ENCODE measurements around the gene RPS6KL1. TPM values are rescaled to one million over a fixed set of nuclear protein-coding genes. Genes with fewer than 3 reads are reported as not detected.
A peak's percentile ranks its signal among the peaks of the same experiment; 100 is the strongest.

The RPS6KL1 gene
- total RNA-seq = 1 to 10 TPM in 3 of 4 donors, under 1 TPM in 1; 0.86 to 7.5 (median 1.8) TPM

- no peaks in the 10 kb centered on the region for H3K27me3 ChIP-seq
- H3K27ac ChIP-seq = no peak within 1 kb of the TSS
- no peaks in the 10 kb centered on the region for H3K9me3 ChIP-seq
- 14% methylated on average over 10 of the region's 51 CpGs for WGBS
- TF ChIP-seq POLR2AphosphoS5 (IDR thresholded peaks at IDR 0.05) (peak in 1 of 3 donors; percentile 21), CTCF (IDR thresholded peaks at IDR 0.05) (no peak), POLR2A (IDR thresholded peaks at IDR 0.05) (no peak)
- H3K36me3 ChIP-seq = no peaks in the 10 kb centered on the region
- H3K4me3 ChIP-seq = peak within 1 kb of the TSS; percentile 59
- DNase-seq (ENCODE audit: low spot score in 2 of 2) = peak; percentile 89 to 93
- peaks cover 27% of the 10 kb centered on the region for H3K4me1 ChIP-seq
Measured at GRCh38 chr14:74922752-74923401, at the start of gene RPS6KL1. RPS6KL1 (minus strand) TSS chr14:74923260; CDS start chr14:74921541, 1,719 bp downstream.

- WGBS = 70% methylated on average over 1 of the region's 1 CpG
- no peak for DNase-seq (ENCODE audit: low spot score in 2 of 2)
- H3K27ac ChIP-seq = no peak overlapping the region
Measured at GRCh38 chr14:74968811-74969210, 45.8 kb upstream of the RPS6KL1 start.

GRCh38 chr14:74965486-74966153 lies 42.6 kb upstream of the RPS6KL1 start:
- H3K9me3 ChIP-seq = no peaks in the 10 kb centered on the region
- H3K4me3 ChIP-seq = no peak overlapping the region
- no peaks in the 10 kb centered on the region for H3K36me3 ChIP-seq
- peaks cover 23% of the 10 kb centered on the region for H3K4me1 ChIP-seq
- 70% methylated on average over 5 of the region's 5 CpGs for WGBS
- no peaks in the 10 kb centered on the region for H3K27me3 ChIP-seq
- TF ChIP-seq EP300 (IDR thresholded peaks at IDR 0.05) (no peak), POLR2AphosphoS5 (IDR thresholded peaks at IDR 0.05) (no peak), POLR2A (IDR thresholded peaks at IDR 0.05) (no peak), CTCF (IDR thresholded peaks at IDR 0.05) (no peak)
- DNase-seq (ENCODE audit: low spot score in 2 of 2) = no peak
- H3K27ac ChIP-seq = no peak overlapping the region

More at GRCh38 chr14:74968811-74969210, 45.8 kb upstream of the RPS6KL1 start:
- Histone ChIP-seq H3K36me3 (no peaks in the 10 kb centered on the region), H3K4me3 (no peak overlapping the region), H3K4me1 (peaks cover 22% of the 10 kb centered on the region), H3K27me3 (no peaks in the 10 kb centered on the region), H3K9me3 (no peaks in the 10 kb centered on the region)
- TF ChIP-seq EP300 (IDR thresholded peaks at IDR 0.05) = no peak
- TF ChIP-seq CTCF (IDR thresholded peaks at IDR 0.05) = no peak
- TF ChIP-seq POLR2A (IDR thresholded peaks at IDR 0.05) = no peak
- TF ChIP-seq POLR2AphosphoS5 (IDR thresholded peaks at IDR 0.05) = no peak

GRCh38 chr14:74964787-74965485 lies 41.9 kb upstream of the RPS6KL1 start:
- Histone ChIP-seq H3K9me3 (no peaks in the 10 kb centered on the region), H3K36me3 (no peaks in the 10 kb centered on the region), H3K27me3 (no peaks in the 10 kb centered on the region), H3K4me3 (no peak overlapping the region), H3K4me1 (peaks cover 23% of the 10 kb centered on the region), H3K27ac (no peak overlapping the region)
- DNase-seq (ENCODE audit: low spot score in 2 of 2) = no peak
- 82% methylated on average over 3 of the region's 4 CpGs for WGBS
- no peak for TF ChIP-seq EP300 (IDR thresholded peaks at IDR 0.05)
- no peak for TF ChIP-seq CTCF (IDR thresholded peaks at IDR 0.05)
- TF ChIP-seq POLR2A (IDR thresholded peaks at IDR 0.05) = no peak
- TF ChIP-seq POLR2AphosphoS5 (IDR thresholded peaks at IDR 0.05) = no peak

All from suprapubic skin (tissue), 4 donors.